ENCODE results near the gene PRKAG2. TPM values are rescaled to one million over a fixed set of nuclear protein-coding genes. Genes with fewer than 3 reads are reported as not detected.

The PRKAG2 gene
- total and polyA plus RNA-seq, 4 donors, result 36.7 to 46.1 (median 40.0) TPM

GRCh38 chr7:151762583-151763245 is 114.2 kb downstream of the PRKAG2 start:
- Histone ChIP-seq H3K36me3 (ENCODE audit: control insufficient read depth, insufficient read depth, low read length) (no peaks in the 10 kb centered on the region), H3K4me1 (ENCODE audit: control insufficient read depth, insufficient read depth, low read length) (peaks cover 41% of the 10 kb centered on the region), H3K9me3 (ENCODE audit: control insufficient read depth, insufficient read depth, low read length) (no peaks in the 10 kb centered on the region), H3K27me3 (ENCODE audit: control insufficient read depth, insufficient read depth, low read length) (peaks cover 7% of the 10 kb centered on the region), H3K27ac (ENCODE audit: low read depth, low read length) (no peak overlapping the region), H3K4me3 (ENCODE audit: low read depth, low read length) (no peak overlapping the region)
- WGBS (ENCODE audit: insufficient coverage), result 45% methylated on average over 18 of the region's 18 CpGs
- peak in 2 of 6 donors; percentile 81 to 90 for DNase-seq (ENCODE audit: low read depth in 4 of 6, low spot score in 6 of 6)

GRCh38 chr7:151761957-151762356 is 115.0 kb downstream of the PRKAG2 start:
- 93% methylated on average over 7 of the region's 9 CpGs for WGBS (ENCODE audit: insufficient coverage)
- Histone ChIP-seq H3K27me3 (ENCODE audit: control insufficient read depth, insufficient read depth, low read length) (peaks cover 7% of the 10 kb centered on the region), H3K36me3 (ENCODE audit: control insufficient read depth, insufficient read depth, low read length) (no peaks in the 10 kb centered on the region), H3K4me1 (ENCODE audit: control insufficient read depth, insufficient read depth, low read length) (peaks cover 48% of the 10 kb centered on the region), H3K9me3 (ENCODE audit: control insufficient read depth, insufficient read depth, low read length) (no peaks in the 10 kb centered on the region), H3K27ac (ENCODE audit: low read depth, low read length) (no peak overlapping the region), H3K4me3 (ENCODE audit: low read depth, low read length) (no peak overlapping the region)
- DNase-seq (ENCODE audit: low read depth in 4 of 6, low spot score in 6 of 6), result no peak

DNA sequence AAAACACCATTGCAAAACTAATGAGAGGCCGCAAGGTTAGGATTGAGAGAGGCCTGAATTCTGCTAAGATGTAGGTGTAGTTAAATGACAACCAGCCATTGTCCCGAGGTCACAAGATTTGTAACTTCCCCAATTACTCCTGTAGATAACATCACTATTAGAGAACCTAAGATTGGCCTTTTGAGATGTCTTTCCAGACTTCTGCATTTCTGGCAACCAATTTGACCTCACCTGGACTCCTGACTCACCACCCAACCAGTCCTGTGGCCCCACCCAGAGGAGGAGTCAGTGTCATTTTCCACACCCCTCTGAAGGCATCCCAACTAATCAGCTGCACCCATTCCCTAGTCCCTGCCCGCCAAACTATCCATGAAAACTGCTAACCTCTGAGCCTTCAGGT is 115.7 kb downstream of the PRKAG2 start:
- Histone ChIP-seq H3K4me1 (ENCODE audit: control insufficient read depth, insufficient read depth, low read length) (peaks cover 55% of the 10 kb centered on the region), H3K27ac (ENCODE audit: low read depth, low read length) (no peak overlapping the region), H3K4me3 (ENCODE audit: low read depth, low read length) (no peak overlapping the region), H3K9me3 (ENCODE audit: control insufficient read depth, insufficient read depth, low read length) (no peaks in the 10 kb centered on the region), H3K27me3 (ENCODE audit: control insufficient read depth, insufficient read depth, low read length) (peaks cover 7% of the 10 kb centered on the region), H3K36me3 (ENCODE audit: control insufficient read depth, insufficient read depth, low read length) (no peaks in the 10 kb centered on the region)
- 100% methylated on average over 1 of the region's 3 CpGs for WGBS (ENCODE audit: insufficient coverage)
- no peak for DNase-seq (ENCODE audit: low read depth in 4 of 6, low spot score in 6 of 6)

- Histone ChIP-seq H3K4me1 (ENCODE audit: control insufficient read depth, insufficient read depth, low read length) (peaks cover 70% of the 10 kb centered on the region), H3K4me3 (ENCODE audit: low read depth, low read length) (no peak overlapping the region), H3K9me3 (ENCODE audit: control insufficient read depth, insufficient read depth, low read length) (no peaks in the 10 kb centered on the region), H3K27ac (ENCODE audit: low read depth, low read length) (no peak overlapping the region), H3K36me3 (ENCODE audit: control insufficient read depth, insufficient read depth, low read length) (no peaks in the 10 kb centered on the region), H3K27me3 (ENCODE audit: control insufficient read depth, insufficient read depth, low read length) (peaks cover 7% of the 10 kb centered on the region)
- DNase-seq (ENCODE audit: low read depth in 4 of 6, low spot score in 6 of 6), result peak in 4 of 6 donors; percentile 50 to 93 (median 69)
- 21% methylated on average over 3 of the region's 9 CpGs for WGBS (ENCODE audit: insufficient coverage)
These were observed 117.3 kb downstream of the PRKAG2 start for GRCh38 chr7:151759591-151760042.

- no peaks in the 10 kb centered on the region for H3K9me3 ChIP-seq (ENCODE audit: control insufficient read depth, insufficient read depth, low read length)
- peak in 2 of 6 donors; percentile 40 to 53 for DNase-seq (ENCODE audit: low read depth in 4 of 6, low spot score in 6 of 6)
- H3K27ac ChIP-seq (ENCODE audit: low read depth, low read length), result no peak overlapping the region
- whole genome bisulfite sequencing (ENCODE audit: insufficient coverage), result 78% methylated on average over 18 of the region's 18 CpGs
- no peaks in the 10 kb centered on the region for H3K36me3 ChIP-seq (ENCODE audit: control insufficient read depth, insufficient read depth, low read length)
- H3K27me3 ChIP-seq (ENCODE audit: control insufficient read depth, insufficient read depth, low read length), result peaks cover 7% of the 10 kb centered on the region
- H3K4me3 ChIP-seq (ENCODE audit: low read depth, low read length), result no peak overlapping the region
- peaks cover 73% of the 10 kb centered on the region for H3K4me1 ChIP-seq (ENCODE audit: control insufficient read depth, insufficient read depth, low read length)
These were observed 118.0 kb downstream of the PRKAG2 start for GRCh38 chr7:151758622-151759540.

GRCh38 chr7:151757274-151757673 is 119.6 kb downstream of the PRKAG2 start:
- H3K4me1 ChIP-seq (ENCODE audit: control insufficient read depth, insufficient read depth, low read length), result peaks cover 60% of the 10 kb centered on the region
- no peaks in the 10 kb centered on the region for H3K9me3 ChIP-seq (ENCODE audit: control insufficient read depth, insufficient read depth, low read length)
- WGBS (ENCODE audit: insufficient coverage), result 40% methylated on average over 1 of the region's 8 CpGs
- no peak overlapping the region for H3K4me3 ChIP-seq (ENCODE audit: low read depth, low read length)
- H3K27ac ChIP-seq (ENCODE audit: low read depth, low read length), result peak overlapping the region; percentile 79
- no peaks in the 10 kb centered on the region for H3K36me3 ChIP-seq (ENCODE audit: control insufficient read depth, insufficient read depth, low read length)
- DNase-seq (ENCODE audit: low read depth in 4 of 6, low spot score in 6 of 6), result peak in 1 of 6 donors; percentile 67
- peaks cover 7% of the 10 kb centered on the region for H3K27me3 ChIP-seq (ENCODE audit: control insufficient read depth, insufficient read depth, low read length)

DNA sequence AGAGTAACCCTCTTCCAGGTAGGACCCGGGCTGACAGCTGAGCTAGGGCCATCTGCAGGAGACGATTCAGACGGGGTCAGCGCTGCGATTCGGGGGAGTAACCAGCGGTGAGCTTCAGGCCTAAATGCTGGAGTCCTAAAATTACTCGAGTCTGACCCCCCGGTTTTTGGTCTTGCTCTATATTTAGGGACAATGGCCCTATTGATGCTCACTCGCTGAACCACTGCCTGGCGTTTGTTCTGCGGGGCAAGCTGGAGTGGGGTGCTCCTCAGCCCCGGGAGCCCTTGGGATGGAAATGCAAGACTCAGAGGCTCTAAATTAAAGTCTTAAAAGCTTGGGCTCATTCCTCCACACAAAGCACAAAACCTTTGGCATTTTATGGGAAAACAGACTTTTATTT is 120.0 kb downstream of the PRKAG2 start:
- peaks cover 59% of the 10 kb centered on the region for H3K4me1 ChIP-seq (ENCODE audit: control insufficient read depth, insufficient read depth, low read length)
- H3K36me3 ChIP-seq (ENCODE audit: control insufficient read depth, insufficient read depth, low read length), result no peaks in the 10 kb centered on the region
- peak overlapping the region; percentile 79 for H3K27ac ChIP-seq (ENCODE audit: low read depth, low read length)
- no peaks in the 10 kb centered on the region for H3K9me3 ChIP-seq (ENCODE audit: control insufficient read depth, insufficient read depth, low read length)
- 38% methylated on average over 12 of the region's 13 CpGs for WGBS (ENCODE audit: insufficient coverage)
- peak in 1 of 6 donors; percentile 28 for DNase-seq (ENCODE audit: low read depth in 4 of 6, low spot score in 6 of 6)
- peaks cover 5% of the 10 kb centered on the region for H3K27me3 ChIP-seq (ENCODE audit: control insufficient read depth, insufficient read depth, low read length)
- H3K4me3 ChIP-seq (ENCODE audit: low read depth, low read length), result no peak overlapping the region

- Histone ChIP-seq H3K4me1 (ENCODE audit: control insufficient read depth, insufficient read depth, low read length) (peaks cover 59% of the 10 kb centered on the region), H3K27me3 (ENCODE audit: control insufficient read depth, insufficient read depth, low read length) (peaks cover 4% of the 10 kb centered on the region), H3K4me3 (ENCODE audit: low read depth, low read length) (no peak overlapping the region), H3K27ac (ENCODE audit: low read depth, low read length) (peak overlapping the region; percentile 79), H3K36me3 (ENCODE audit: control insufficient read depth, insufficient read depth, low read length) (no peaks in the 10 kb centered on the region), H3K9me3 (ENCODE audit: control insufficient read depth, insufficient read depth, low read length) (no peaks in the 10 kb centered on the region)
- 90% methylated on average over 14 of the region's 19 CpGs for WGBS (ENCODE audit: insufficient coverage)
- no peak for DNase-seq (ENCODE audit: low read depth in 4 of 6, low spot score in 6 of 6)
These were observed 120.7 kb downstream of the PRKAG2 start for GRCh38 chr7:151756076-151756731.

- H3K36me3 ChIP-seq (ENCODE audit: control insufficient read depth, insufficient read depth, low read length), result no peaks in the 10 kb centered on the region
- peak overlapping the region; percentile 19 for H3K27ac ChIP-seq (ENCODE audit: low read depth, low read length)
- WGBS (ENCODE audit: insufficient coverage), result 74% methylated on average over 9 of the region's 11 CpGs
These were observed 121.6 kb downstream of the PRKAG2 start for GRCh38 chr7:151755131-151755801.

More at GRCh38 chr7:151755131-151755801, 121.6 kb downstream of the PRKAG2 start:
- Histone ChIP-seq H3K27me3 (ENCODE audit: control insufficient read depth, insufficient read depth, low read length) (peaks cover 4% of the 10 kb centered on the region), H3K9me3 (ENCODE audit: control insufficient read depth, insufficient read depth, low read length) (no peaks in the 10 kb centered on the region), H3K4me3 (ENCODE audit: low read depth, low read length) (no peak overlapping the region), H3K4me1 (ENCODE audit: control insufficient read depth, insufficient read depth, low read length) (peaks cover 59% of the 10 kb centered on the region)
- peak in 1 of 6 donors; percentile 41 for DNase-seq (ENCODE audit: low read depth in 4 of 6, low spot score in 6 of 6)
